Osteoblast (primary cell): Measurements from ENCODE around the gene CFAP221. TPM values are rescaled to one million over a fixed set of nuclear protein-coding genes. Genes with fewer than 3 reads are reported as not detected.

ENCODE experiments used
- DNase-seq: peaks from one replicate; pipeline ENCODE4 v3.0.0; 2011; ENCODE audit warnings: low spot score, mixed read lengths; ENCODE audit not compliant: insufficient read length; ENCODE audit errors: missing footprints
- H2AFZ ChIP-seq: 2 replicates; pipeline ENCODE4 v1.6.0; 2011; ENCODE audit warnings: mild to moderate bottlenecking, low read length
- H3K27ac ChIP-seq: 2 replicates; pipeline ENCODE4 v1.5.1; 2011; ENCODE audit warnings: mild to moderate bottlenecking, low read depth, low read length, moderate library complexity
- H3K27me3 ChIP-seq: 2 replicates; pipeline ENCODE4 v1.6.0; 2012; ENCODE audit warnings: mild to moderate bottlenecking, control low read depth, inconsistent platforms, low read length, moderate library complexity; ENCODE audit not compliant: insufficient read depth
- H3K36me3 ChIP-seq: 2 replicates; pipeline ENCODE4 v1.5.1; 2011; ENCODE audit warnings: mild to moderate bottlenecking, low read length, control low read depth, moderate library complexity; ENCODE audit not compliant: insufficient read depth
- H3K4me1 ChIP-seq: 2 replicates; pipeline ENCODE4 v1.5.1; 2011; ENCODE audit warnings: mild to moderate bottlenecking, low read length, control low read depth, moderate library complexity; ENCODE audit not compliant: insufficient read depth
- H3K4me2 ChIP-seq: 2 replicates; pipeline ENCODE4 v1.6.0; 2011; ENCODE audit warnings: mild to moderate bottlenecking, low read length; ENCODE audit not compliant: insufficient read depth
- H3K4me3 ChIP-seq: fragments of 200-600 bp; sonication (generic); 3 replicates; pipeline ENCODE4 v1.5.1; 2012; ENCODE audit warnings: mild to moderate bottlenecking, low read length, inconsistent platforms; ENCODE audit not compliant: insufficient read depth
- H3K79me2 ChIP-seq: 2 replicates; pipeline ENCODE4 v1.6.0; 2012; ENCODE audit warnings: mild to moderate bottlenecking, low read length, control low read depth, inconsistent platforms; ENCODE audit not compliant: insufficient read depth
- H3K9me3 ChIP-seq: 2 replicates; pipeline ENCODE4 v1.5.1; 2011; ENCODE audit warnings: low read depth, low read length, control low read depth
- H4K20me1 ChIP-seq: 2 replicates; pipeline ENCODE4 v1.6.0; 2012; ENCODE audit warnings: mild to moderate bottlenecking, low read length, control low read depth; ENCODE audit not compliant: insufficient read depth
- total RNA-seq: library from RNA; depleted of rRNA; stranded (reverse); fragments of >200 nt; gene quantifications from 2 replicates; pipeline ENCODE4 v1.2.3, GENCODE V29; 2012
- TF ChIP-seq, protein P1 (sequence below): IDR thresholded peaks from 2 replicates; pipeline ENCODE4 v1.5.1; 2011; ENCODE audit warnings: mild to moderate bottlenecking, low read depth, low read length, moderate library complexity; ENCODE audit errors: extremely low read depth

Gene CFAP221
- 0.36 and 1.2 TPM in 2 replicates for total RNA-seq

DNA sequence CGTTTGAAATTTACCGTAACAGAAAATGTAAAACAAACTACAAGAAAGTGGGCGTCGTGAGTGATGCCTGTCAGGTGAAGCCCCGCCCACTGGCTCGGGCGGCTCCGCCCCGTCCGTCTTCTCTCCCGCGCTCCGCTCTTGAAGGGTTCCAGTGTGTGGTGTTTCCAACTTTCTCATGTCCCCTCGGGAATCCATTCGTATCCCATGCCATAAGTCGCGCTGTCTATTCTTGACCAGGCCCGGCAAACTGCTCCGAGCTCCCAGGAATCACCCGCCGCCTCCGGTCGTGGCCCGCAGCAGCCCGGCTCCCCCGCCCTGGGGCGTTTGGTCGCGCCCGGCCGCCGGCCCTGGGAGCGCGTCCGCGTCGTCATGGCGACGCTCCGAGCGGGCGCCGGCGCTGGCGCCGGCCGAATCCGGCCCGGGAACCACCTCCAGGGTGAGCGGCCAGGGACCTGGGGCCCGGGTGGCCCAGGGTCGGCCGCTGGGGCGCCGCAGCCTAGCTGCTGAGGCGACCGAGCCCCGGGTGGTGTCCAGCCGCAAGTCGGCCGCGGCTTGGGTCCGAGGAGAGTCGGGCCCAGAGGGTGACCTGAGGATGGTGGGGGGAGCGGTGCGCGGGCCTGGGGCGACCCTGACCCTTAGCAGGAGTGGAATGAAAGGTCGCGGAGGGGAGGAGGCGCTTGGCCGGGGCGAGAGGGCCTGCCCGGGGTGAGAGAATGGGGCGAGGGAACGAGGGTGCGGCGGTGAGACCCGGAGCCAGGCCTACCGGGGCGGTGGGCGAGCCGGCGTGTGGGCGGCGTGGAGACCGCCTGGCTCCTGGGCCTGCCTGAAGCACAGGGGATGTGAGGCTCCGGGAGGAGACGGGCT, at the start of gene CFAP221:
CFAP221 (plus strand) TSS at position 375 of the 864 bp plus-strand sequence. CDS start 1,683 bp downstream, outside the sequence.
- Histone ChIP-seq H3K27ac (no peak within 1 kb of the TSS), H3K36me3 (no peaks in the 10 kb centered on the region), H4K20me1 (no peaks in the 10 kb centered on the region), H2AFZ (peak within 1 kb of the TSS; percentile 90), H3K4me1 (peaks cover 13% of the 10 kb centered on the region), H3K79me2 (no peaks in the 10 kb centered on the region), H3K27me3 (peaks cover 36% of the 10 kb centered on the region), H3K4me3 (peak within 1 kb of the TSS; percentile 74), H3K9me3 (no peaks in the 10 kb centered on the region), H3K4me2 (peak within 1 kb of the TSS; percentile 88)
- peak; percentile 95 for DNase-seq
- TF ChIP-seq, protein P1, sequence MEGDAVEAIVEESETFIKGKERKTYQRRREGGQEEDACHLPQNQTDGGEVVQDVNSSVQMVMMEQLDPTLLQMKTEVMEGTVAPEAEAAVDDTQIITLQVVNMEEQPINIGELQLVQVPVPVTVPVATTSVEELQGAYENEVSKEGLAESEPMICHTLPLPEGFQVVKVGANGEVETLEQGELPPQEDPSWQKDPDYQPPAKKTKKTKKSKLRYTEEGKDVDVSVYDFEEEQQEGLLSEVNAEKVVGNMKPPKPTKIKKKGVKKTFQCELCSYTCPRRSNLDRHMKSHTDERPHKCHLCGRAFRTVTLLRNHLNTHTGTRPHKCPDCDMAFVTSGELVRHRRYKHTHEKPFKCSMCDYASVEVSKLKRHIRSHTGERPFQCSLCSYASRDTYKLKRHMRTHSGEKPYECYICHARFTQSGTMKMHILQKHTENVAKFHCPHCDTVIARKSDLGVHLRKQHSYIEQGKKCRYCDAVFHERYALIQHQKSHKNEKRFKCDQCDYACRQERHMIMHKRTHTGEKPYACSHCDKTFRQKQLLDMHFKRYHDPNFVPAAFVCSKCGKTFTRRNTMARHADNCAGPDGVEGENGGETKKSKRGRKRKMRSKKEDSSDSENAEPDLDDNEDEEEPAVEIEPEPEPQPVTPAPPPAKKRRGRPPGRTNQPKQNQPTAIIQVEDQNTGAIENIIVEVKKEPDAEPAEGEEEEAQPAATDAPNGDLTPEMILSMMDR, result no peak

DNA sequence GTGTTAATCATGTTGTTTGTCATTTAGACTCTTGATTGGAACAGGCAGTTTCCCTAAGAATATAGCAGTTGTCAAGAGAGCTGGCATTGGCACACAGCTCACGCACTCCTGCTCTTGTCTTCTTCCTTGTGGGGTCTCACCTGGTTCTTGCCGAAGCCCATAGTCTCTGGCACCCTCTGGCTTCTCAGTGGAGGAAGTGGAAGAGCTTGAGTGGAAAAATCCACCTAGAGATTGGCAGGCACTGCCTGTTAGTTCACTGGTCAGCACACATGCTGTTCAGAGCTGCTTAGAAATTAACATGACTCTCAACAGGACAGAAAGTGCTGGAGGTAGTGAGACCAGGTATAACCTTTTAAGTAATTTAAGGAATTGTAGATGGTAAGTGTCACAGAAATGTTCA, 48.3 kb upstream of the CFAP221 start:
- TF ChIP-seq, protein P1, result no peak
- Histone ChIP-seq H2AFZ (no peak overlapping the region), H3K27me3 (peaks cover 17% of the 10 kb centered on the region), H3K4me2 (no peak overlapping the region), H3K4me1 (peaks cover 9% of the 10 kb centered on the region), H3K27ac (no peak overlapping the region), H3K36me3 (no peaks in the 10 kb centered on the region), H3K79me2 (no peaks in the 10 kb centered on the region), H4K20me1 (no peaks in the 10 kb centered on the region), H3K4me3 (no peak overlapping the region), H3K9me3 (peaks cover 2% of the 10 kb centered on the region)
- DNase-seq, result no peak

DNA sequence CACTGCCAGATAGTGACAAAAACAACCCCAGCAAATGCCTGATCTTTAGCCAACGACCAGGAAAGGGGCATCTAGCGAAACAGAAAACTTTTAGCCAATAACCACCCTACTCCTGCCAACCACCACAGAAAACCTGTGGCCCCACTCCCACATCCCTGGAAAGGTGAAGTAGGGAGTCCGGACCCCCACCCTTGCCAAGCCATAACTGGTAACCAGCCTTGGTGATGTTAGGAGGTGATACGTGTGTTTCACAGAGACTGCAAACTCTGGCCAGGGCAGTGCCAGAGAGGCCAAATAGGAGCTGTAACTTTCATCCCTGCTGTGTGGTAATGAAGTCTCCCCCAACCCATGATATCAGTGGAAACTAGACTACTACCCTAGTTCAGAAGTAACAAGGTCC, 47.6 kb upstream of the CFAP221 start:
- no peak overlapping the region for H3K4me2 ChIP-seq
- no peak overlapping the region for H3K27ac ChIP-seq
- H4K20me1 ChIP-seq, result no peaks in the 10 kb centered on the region
- H3K4me1 ChIP-seq, result peaks cover 8% of the 10 kb centered on the region
- peaks cover 17% of the 10 kb centered on the region for H3K27me3 ChIP-seq
- TF ChIP-seq, protein P1, result no peak
- DNase-seq, result no peak
- H3K9me3 ChIP-seq, result peaks cover 2% of the 10 kb centered on the region
- no peak overlapping the region for H3K4me3 ChIP-seq
- no peak overlapping the region for H2AFZ ChIP-seq
- no peaks in the 10 kb centered on the region for H3K79me2 ChIP-seq
- H3K36me3 ChIP-seq, result no peaks in the 10 kb centered on the region

DNA sequence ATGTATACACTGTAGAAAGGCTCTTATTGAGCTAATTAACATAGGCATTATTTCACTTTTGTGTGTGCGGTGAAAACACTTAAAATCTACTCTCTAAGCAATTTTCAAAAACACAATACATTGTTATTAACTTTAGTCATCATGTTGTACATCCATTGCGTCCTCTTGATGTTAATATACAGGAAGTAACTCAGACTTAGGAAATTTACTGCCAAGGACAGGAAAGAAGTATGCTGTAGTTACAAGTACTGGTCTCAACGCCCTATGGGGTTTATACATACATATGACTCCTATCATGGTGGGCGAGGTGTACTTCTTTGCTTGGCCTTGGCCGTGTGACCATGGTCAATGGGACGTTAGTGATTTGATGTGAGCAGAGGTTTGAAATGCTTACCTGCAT, 35.5 kb upstream of the CFAP221 start:
- no peaks in the 10 kb centered on the region for H3K27me3 ChIP-seq
- H2AFZ ChIP-seq, result no peak overlapping the region
- H3K27ac ChIP-seq, result no peak overlapping the region
- H3K79me2 ChIP-seq, result no peaks in the 10 kb centered on the region
- H3K9me3 ChIP-seq, result no peaks in the 10 kb centered on the region
- H3K4me2 ChIP-seq, result no peak overlapping the region
- TF ChIP-seq, protein P1, result no peak
- no peak for DNase-seq
- H4K20me1 ChIP-seq, result no peaks in the 10 kb centered on the region
- H3K4me3 ChIP-seq, result no peak overlapping the region
- H3K36me3 ChIP-seq, result no peaks in the 10 kb centered on the region
- no peaks in the 10 kb centered on the region for H3K4me1 ChIP-seq
